Esophagus muscularis mucosa (tissue), 4 donors: ENCODE measurements around the gene CRYGS. TPM values are rescaled to one million over a fixed set of nuclear protein-coding genes. Genes with fewer than 3 reads are reported as not detected.

Experiments
- DNase-seq: peaks from one replicate; pipeline ENCODE4 v3.0.0-alpha.2; 2017; ENCODE audit errors: extremely low spot score
- H3K27ac ChIP-seq, 4 donors: fragments of 200-600 bp; sonication (generic); replicated peaks in 1 of 4; 1 replicate in 3 of 4; 2 replicates in 1 of 4; pipeline ENCODE4 v1.5.1; 2016 to 2019; ENCODE audit warnings: mild to moderate bottlenecking in 1 of 4
- H3K27me3 ChIP-seq, 4 donors: fragments of 200-600 bp; sonication (generic); one replicate each; pipeline versions ENCODE4 v1.5.1 to v1.6.0; 2016 to 2019
- H3K36me3 ChIP-seq, 4 donors: fragments of 200-600 bp; sonication (generic); one replicate each; pipeline ENCODE4 v1.5.1; 2016 to 2019
- H3K4me1 ChIP-seq, 4 donors: fragments of 200-600 bp; sonication (generic); one replicate each; pipeline ENCODE4 v1.5.1; 2016 to 2019
- H3K4me3 ChIP-seq, 4 donors: fragments of 200-600 bp; sonication (generic); 1 replicate in 2 of 4; 2 replicates in 2 of 4; pipeline ENCODE4 v1.5.1; 2016 to 2019; ENCODE audit warnings: mild to moderate bottlenecking in 4 of 4, moderate library complexity in 1 of 4
- H3K9me3 ChIP-seq, 4 donors: fragments of 200-600 bp; sonication (generic); 1 replicate in 3 of 4; 2 replicates in 1 of 4; pipeline ENCODE4 v1.5.1; 2016 to 2019
- CTCF ChIP-seq, 3 experiments: fragments of 200-600 bp in 2 of 3; fragments of 450-650 bp in 1 of 3; sonication (generic) in 2 of 3; IDR thresholded peaks; one replicate each; pipeline ENCODE4 v1.5.1; 2017 to 2019; ENCODE audit warnings: antibody characterized with exemption in 3 of 3, mild to moderate bottlenecking in 2 of 3, moderate library complexity in 1 of 3
- EP300 ChIP-seq: sonication (generic); formaldehyde crosslinking; IDR thresholded peaks from one replicate; pipeline ENCODE4 v1.6.1; 2017; ENCODE audit warnings: antibody characterized with exemption
- POLR2A ChIP-seq: fragments of 450-650 bp; IDR thresholded peaks from one replicate; pipeline ENCODE4 v1.6.1; 2017; ENCODE audit warnings: antibody characterized with exemption, moderate library complexity, mild to moderate bottlenecking, low read depth
- POLR2AphosphoS5 ChIP-seq, 2 donors: sonication (generic); formaldehyde crosslinking; IDR thresholded peaks; one replicate each; pipeline ENCODE4 v1.6.1; 2017; ENCODE audit warnings: antibody characterized with exemption in 2 of 2
- WGBS: methylation state at CpG from one replicate; pipeline ENCODE4 v1.1.5; 2018; 5-methylcytosine and 5-hydroxymethylcytosine counted together
- intact Hi-C: fragments of 100-400 bp; cut with DNase I; formaldehyde crosslinking; loops from one replicate; pipeline ENCODE4 v1.15.1; 2023
- total RNA-seq, 4 donors: library from RNA; depleted of rRNA; stranded (reverse); fragments of >200 nt; gene quantifications; one replicate each; pipeline versions ENCODE4 v1.1.0 to v1.2.1, GENCODE V29; 2016

CRYGS gene
- total RNA-seq, 4 donors from 2014 or later: 0.32 to 2.1 (median 1.6) TPM

GRCh38 chr3:186512570-186513302 is 31.4 kb downstream of the CRYGS start:
- no peaks in the 10 kb centered on the region for H3K27me3 ChIP-seq
- DNase-seq: no peak
- peaks cover 0 to 6% (median 0%) of the 10 kb centered on the region in 4 donors for H3K9me3 ChIP-seq
- peaks cover 0 to 8% (median 6%) of the 10 kb centered on the region in 4 donors for H3K4me1 ChIP-seq
- TF ChIP-seq CTCF (IDR thresholded peaks at IDR 0.05) (no peak), POLR2AphosphoS5 (IDR thresholded peaks at IDR 0.05) (no peak), EP300 (no peak), POLR2A (no peak)
- H3K4me3 ChIP-seq: no peak overlapping the region
- intact Hi-C loops: no loop called here
- H3K36me3 ChIP-seq: no peaks in the 10 kb centered on the region
- no peak overlapping the region for H3K27ac ChIP-seq
- WGBS: 73% methylated on average over 8 of the region's 9 CpGs

- TF ChIP-seq POLR2AphosphoS5 (IDR thresholded peaks at IDR 0.05): no peak
- no peak for TF ChIP-seq CTCF (IDR thresholded peaks at IDR 0.05)
- no peak for TF ChIP-seq POLR2A
- TF ChIP-seq EP300: no peak
- Histone ChIP-seq H3K4me3 (no peak overlapping the region), H3K36me3 (no peaks in the 10 kb centered on the region), H3K27me3 (no peaks in the 10 kb centered on the region), H3K27ac (no peak overlapping the region), H3K9me3 (peaks cover 0 to 2% (median 0%) of the 10 kb centered on the region in 4 donors), H3K4me1 (peaks cover 0 to 8% (median 6%) of the 10 kb centered on the region in 4 donors)
- intact Hi-C loops: no loop called here
- 77% methylated on average over 5 of the region's 5 CpGs for WGBS
- DNase-seq: no peak
Observed at GRCh38 chr3:186511702-186512101, 32.5 kb downstream of the CRYGS start.

GRCh38 chr3:186511245-186511644 is 32.9 kb downstream of the CRYGS start:
- no peaks in the 10 kb centered on the region for H3K27me3 ChIP-seq
- DNase-seq: no peak
- H3K27ac ChIP-seq: no peak overlapping the region
- H3K4me3 ChIP-seq: no peak overlapping the region
- TF ChIP-seq POLR2AphosphoS5 (IDR thresholded peaks at IDR 0.05): no peak
- TF ChIP-seq CTCF (IDR thresholded peaks at IDR 0.05): no peak
- no peak for TF ChIP-seq EP300
- TF ChIP-seq POLR2A: no peak
- no peaks in the 10 kb centered on the region for H3K36me3 ChIP-seq
- WGBS: 87% methylated on average over 4 of the region's 4 CpGs
- no peaks in the 10 kb centered on the region for H3K9me3 ChIP-seq
- peaks cover 0 to 8% (median 6%) of the 10 kb centered on the region in 4 donors for H3K4me1 ChIP-seq
- intact Hi-C loops: no loop called here

GRCh38 chr3:186510374-186511079 is 33.7 kb downstream of the CRYGS start:
- Histone ChIP-seq H3K27me3 (no peaks in the 10 kb centered on the region), H3K36me3 (no peaks in the 10 kb centered on the region), H3K27ac (no peak overlapping the region), H3K4me3 (no peak overlapping the region), H3K4me1 (peaks cover 0 to 8% (median 6%) of the 10 kb centered on the region in 4 donors), H3K9me3 (no peaks in the 10 kb centered on the region)
- peak; percentile 10 to 29 (median 15) for TF ChIP-seq CTCF (IDR thresholded peaks at IDR 0.05)
- TF ChIP-seq POLR2A: no peak
- 53% methylated on average over 5 of the region's 9 CpGs for WGBS
- intact Hi-C loops: no loop called here
- DNase-seq: no peak
